Umbilical cord (tissue), 1 donor: Measurements from ENCODE around the gene CNGB1. TPM values are rescaled to one million over a fixed set of nuclear protein-coding genes. Genes with fewer than 3 reads are reported as not detected.

Source experiments
- total RNA-seq: library from RNA; depleted of rRNA; stranded (reverse); fragments of >200 nt; gene quantifications from one replicate; pipeline ENCODE4 v1.2.3, GENCODE V29; 2014; ENCODE audit warnings: low replicate concordance; ENCODE audit not compliant: insufficient read depth

CNGB1 gene
- total RNA-seq, 1 donor from 2014 or later = 0.72 TPM

Other genes with a start within 250 kb of the CNGB1 start
- 8.4 TPM for gene KATNB1, start 235.4 kb downstream of the CNGB1 start, total RNA-seq
- 40.7 TPM for gene KIFC3, start 168.6 kb downstream of the CNGB1 start, total RNA-seq
- gene ZNF319, start 29.5 kb upstream of the CNGB1 start, total RNA-seq = 12.0 TPM
- gene USB1, start 30.3 kb upstream of the CNGB1 start, total RNA-seq = 41.4 TPM
- gene MMP15, start 54.6 kb upstream of the CNGB1 start, total RNA-seq = 1.7 TPM
- 40.9 TPM for gene CFAP20, start 158.3 kb upstream of the CNGB1 start, total RNA-seq
- gene CSNK2A2, start 227.0 kb upstream of the CNGB1 start, total RNA-seq = 16.9 TPM